Measurements from ENCODE around the gene HASPIN.

- TF ChIP-seq POLR2AphosphoS5 (IDR thresholded peaks at IDR 0.05) (no peak), EP300 (IDR thresholded peaks at IDR 0.05) (no peak)
These were observed 27.2 kb downstream of the HASPIN start for GRCh38 chr17:3750926-3751325.

Data from gastroesophageal sphincter (tissue), 2 donors.